ENCODE measurements around the gene RPRD1A. TPM values are rescaled to one million over a fixed set of nuclear protein-coding genes. Genes with fewer than 3 reads are reported as not detected.

Gene RPRD1A
- total and polyA plus RNA-seq, 4 donors: 11.8 to 29.5 (median 16.6) TPM

DNA sequence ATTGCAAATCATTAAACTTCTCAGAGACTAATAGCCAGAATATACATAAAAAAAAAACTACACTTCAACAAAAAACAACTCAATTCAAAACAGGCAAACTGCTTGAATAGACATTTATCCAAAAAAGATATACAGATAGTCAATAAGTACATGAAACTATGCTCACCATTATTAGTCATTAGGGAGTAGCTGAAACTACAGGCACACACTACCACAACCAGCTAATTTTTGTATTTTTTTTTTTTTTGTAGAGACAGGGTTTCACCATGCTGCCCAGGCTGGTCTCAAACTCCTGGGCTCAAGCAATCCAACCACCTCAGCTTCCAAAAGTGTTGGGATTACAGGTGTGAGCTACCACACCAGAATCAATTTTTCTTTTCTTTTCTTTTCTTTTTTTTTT lies 16.9 kb downstream of the RPRD1A start (continued):
- TF ChIP-seq, protein P1, sequence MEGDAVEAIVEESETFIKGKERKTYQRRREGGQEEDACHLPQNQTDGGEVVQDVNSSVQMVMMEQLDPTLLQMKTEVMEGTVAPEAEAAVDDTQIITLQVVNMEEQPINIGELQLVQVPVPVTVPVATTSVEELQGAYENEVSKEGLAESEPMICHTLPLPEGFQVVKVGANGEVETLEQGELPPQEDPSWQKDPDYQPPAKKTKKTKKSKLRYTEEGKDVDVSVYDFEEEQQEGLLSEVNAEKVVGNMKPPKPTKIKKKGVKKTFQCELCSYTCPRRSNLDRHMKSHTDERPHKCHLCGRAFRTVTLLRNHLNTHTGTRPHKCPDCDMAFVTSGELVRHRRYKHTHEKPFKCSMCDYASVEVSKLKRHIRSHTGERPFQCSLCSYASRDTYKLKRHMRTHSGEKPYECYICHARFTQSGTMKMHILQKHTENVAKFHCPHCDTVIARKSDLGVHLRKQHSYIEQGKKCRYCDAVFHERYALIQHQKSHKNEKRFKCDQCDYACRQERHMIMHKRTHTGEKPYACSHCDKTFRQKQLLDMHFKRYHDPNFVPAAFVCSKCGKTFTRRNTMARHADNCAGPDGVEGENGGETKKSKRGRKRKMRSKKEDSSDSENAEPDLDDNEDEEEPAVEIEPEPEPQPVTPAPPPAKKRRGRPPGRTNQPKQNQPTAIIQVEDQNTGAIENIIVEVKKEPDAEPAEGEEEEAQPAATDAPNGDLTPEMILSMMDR (IDR thresholded peaks at IDR 0.05; ENCODE audit: low read depth, low read length, missing input control): no peak
- no peak for TF ChIP-seq SP1 (IDR thresholded peaks at IDR 0.05)
- no peak for TF ChIP-seq TAF1 (conservative IDR thresholded peaks at IDR 0.05)
- TF ChIP-seq HNF4A (conservative IDR thresholded peaks at IDR 0.05): no peak

DNA sequence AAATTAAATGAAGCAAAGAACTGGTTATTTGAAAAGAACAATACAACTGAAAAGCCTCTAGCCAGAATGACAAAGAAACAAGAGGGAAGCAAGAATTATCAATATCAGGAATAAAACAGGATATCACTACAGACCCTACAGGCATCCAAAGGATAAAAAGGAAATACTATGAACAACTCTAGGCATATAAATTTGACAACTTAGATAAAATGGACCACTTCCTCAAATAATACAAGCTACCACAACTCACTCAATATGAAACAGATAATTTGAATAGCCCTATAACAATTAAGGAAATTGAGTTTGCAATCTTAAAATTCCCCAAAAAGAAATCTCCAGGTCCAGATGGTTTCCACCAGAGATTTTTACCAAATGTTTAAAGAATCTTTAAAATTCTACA lies 19.8 kb downstream of the RPRD1A start:
- H3K36me3 ChIP-seq (ENCODE audit: control insufficient read depth in 4 of 4, insufficient read depth in 3 of 4, low read depth in 1 of 4, low read length in 3 of 4): peaks cover 0 to 2% (median 0%) of the 10 kb centered on the region in 4 donors
- DNase-seq (ENCODE audit: low spot score): no peak
- peaks cover 0 to 2% (median 0%) of the 10 kb centered on the region in 4 donors for H3K4me1 ChIP-seq (ENCODE audit: control insufficient read depth in 4 of 4, insufficient read depth in 4 of 4, low read length in 3 of 4)
- H3K27ac ChIP-seq (ENCODE audit: low read depth in 1 of 2, low read length in 2 of 2): no peak overlapping the region
- H3K9ac ChIP-seq (ENCODE audit: low read depth in 1 of 2, low read length in 2 of 2): no peak overlapping the region
- no peak for TF ChIP-seq RXRA (IDR thresholded peaks at IDR 0.05)
- TF ChIP-seq, protein P2, sequence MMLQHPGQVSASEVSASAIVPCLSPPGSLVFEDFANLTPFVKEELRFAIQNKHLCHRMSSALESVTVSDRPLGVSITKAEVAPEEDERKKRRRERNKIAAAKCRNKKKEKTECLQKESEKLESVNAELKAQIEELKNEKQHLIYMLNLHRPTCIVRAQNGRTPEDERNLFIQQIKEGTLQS (IDR thresholded peaks at IDR 0.05): no peak
- no peak for TF ChIP-seq EGR1 (IDR thresholded peaks at IDR 0.05; ENCODE audit: low read depth in 2 of 2)
- no peak for TF ChIP-seq HNF4G (IDR thresholded peaks at IDR 0.05)
- TF ChIP-seq, protein P3, sequence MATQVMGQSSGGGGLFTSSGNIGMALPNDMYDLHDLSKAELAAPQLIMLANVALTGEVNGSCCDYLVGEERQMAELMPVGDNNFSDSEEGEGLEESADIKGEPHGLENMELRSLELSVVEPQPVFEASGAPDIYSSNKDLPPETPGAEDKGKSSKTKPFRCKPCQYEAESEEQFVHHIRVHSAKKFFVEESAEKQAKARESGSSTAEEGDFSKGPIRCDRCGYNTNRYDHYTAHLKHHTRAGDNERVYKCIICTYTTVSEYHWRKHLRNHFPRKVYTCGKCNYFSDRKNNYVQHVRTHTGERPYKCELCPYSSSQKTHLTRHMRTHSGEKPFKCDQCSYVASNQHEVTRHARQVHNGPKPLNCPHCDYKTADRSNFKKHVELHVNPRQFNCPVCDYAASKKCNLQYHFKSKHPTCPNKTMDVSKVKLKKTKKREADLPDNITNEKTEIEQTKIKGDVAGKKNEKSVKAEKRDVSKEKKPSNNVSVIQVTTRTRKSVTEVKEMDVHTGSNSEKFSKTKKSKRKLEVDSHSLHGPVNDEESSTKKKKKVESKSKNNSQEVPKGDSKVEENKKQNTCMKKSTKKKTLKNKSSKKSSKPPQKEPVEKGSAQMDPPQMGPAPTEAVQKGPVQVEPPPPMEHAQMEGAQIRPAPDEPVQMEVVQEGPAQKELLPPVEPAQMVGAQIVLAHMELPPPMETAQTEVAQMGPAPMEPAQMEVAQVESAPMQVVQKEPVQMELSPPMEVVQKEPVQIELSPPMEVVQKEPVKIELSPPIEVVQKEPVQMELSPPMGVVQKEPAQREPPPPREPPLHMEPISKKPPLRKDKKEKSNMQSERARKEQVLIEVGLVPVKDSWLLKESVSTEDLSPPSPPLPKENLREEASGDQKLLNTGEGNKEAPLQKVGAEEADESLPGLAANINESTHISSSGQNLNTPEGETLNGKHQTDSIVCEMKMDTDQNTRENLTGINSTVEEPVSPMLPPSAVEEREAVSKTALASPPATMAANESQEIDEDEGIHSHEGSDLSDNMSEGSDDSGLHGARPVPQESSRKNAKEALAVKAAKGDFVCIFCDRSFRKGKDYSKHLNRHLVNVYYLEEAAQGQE (IDR thresholded peaks at IDR 0.05): no peak
- TF ChIP-seq RAD21 (IDR thresholded peaks at IDR 0.05): no peak
- TF ChIP-seq, protein P4, sequence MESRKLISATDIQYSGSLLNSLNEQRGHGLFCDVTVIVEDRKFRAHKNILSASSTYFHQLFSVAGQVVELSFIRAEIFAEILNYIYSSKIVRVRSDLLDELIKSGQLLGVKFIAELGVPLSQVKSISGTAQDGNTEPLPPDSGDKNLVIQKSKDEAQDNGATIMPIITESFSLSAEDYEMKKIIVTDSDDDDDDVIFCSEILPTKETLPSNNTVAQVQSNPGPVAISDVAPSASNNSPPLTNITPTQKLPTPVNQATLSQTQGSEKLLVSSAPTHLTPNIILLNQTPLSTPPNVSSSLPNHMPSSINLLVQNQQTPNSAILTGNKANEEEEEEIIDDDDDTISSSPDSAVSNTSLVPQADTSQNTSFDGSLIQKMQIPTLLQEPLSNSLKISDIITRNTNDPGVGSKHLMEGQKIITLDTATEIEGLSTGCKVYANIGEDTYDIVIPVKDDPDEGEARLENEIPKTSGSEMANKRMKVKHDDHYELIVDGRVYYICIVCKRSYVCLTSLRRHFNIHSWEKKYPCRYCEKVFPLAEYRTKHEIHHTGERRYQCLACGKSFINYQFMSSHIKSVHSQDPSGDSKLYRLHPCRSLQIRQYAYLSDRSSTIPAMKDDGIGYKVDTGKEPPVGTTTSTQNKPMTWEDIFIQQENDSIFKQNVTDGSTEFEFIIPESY (IDR thresholded peaks at IDR 0.05): no peak
- no peak for TF ChIP-seq SP1 (IDR thresholded peaks at IDR 0.05)
- TF ChIP-seq, protein P5, sequence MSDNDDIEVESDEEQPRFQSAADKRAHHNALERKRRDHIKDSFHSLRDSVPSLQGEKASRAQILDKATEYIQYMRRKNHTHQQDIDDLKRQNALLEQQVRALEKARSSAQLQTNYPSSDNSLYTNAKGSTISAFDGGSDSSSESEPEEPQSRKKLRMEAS (IDR thresholded peaks at IDR 0.05): no peak
- TF ChIP-seq TAF1 (conservative IDR thresholded peaks at IDR 0.05): no peak
- TF ChIP-seq FOXA2 (IDR thresholded peaks at IDR 0.05): no peak
- H3K27me3 ChIP-seq (ENCODE audit: control insufficient read depth in 4 of 4, insufficient read depth in 4 of 4, low read length in 3 of 4): no peaks in the 10 kb centered on the region
- peaks cover 0 to 4% (median 0%) of the 10 kb centered on the region in 4 donors for H3K9me3 ChIP-seq (ENCODE audit: control insufficient read depth in 4 of 4, low read length in 3 of 4)
- H3K4me3 ChIP-seq (ENCODE audit: low read depth in 1 of 3, low read length in 3 of 3): no peak overlapping the region

DNA sequence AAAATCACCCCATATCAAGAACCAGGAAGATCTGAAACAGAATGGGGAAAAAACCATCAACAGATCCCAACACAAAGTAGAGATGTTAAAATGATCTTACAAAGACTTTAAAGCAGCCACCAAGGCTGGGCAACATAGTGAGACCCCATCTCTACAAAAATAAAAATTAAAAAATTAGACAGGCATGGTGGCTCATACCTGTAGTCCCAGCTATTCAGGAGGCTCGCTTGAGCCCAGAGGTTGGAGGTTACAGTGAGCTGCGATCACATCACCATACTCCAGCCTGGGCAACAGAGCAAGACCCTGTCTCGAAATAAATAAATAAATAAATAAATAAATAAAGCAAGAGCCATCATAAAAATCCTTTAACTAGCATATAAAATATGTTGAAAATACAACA lies 20.5 kb downstream of the RPRD1A start:
- no peak for DNase-seq (ENCODE audit: low spot score)
- H3K9me3 ChIP-seq (ENCODE audit: control insufficient read depth in 4 of 4, low read length in 3 of 4): peaks cover 0 to 4% (median 0%) of the 10 kb centered on the region in 4 donors
- WGBS: over 99% methylated on average over 3 of the region's 3 CpGs
- no peak overlapping the region for H3K9ac ChIP-seq (ENCODE audit: low read depth in 1 of 2, low read length in 2 of 2)
- H3K4me3 ChIP-seq (ENCODE audit: low read depth in 1 of 3, low read length in 3 of 3): no peak overlapping the region
- H3K27ac ChIP-seq (ENCODE audit: low read depth in 1 of 2, low read length in 2 of 2): no peak overlapping the region
- H3K4me1 ChIP-seq (ENCODE audit: control insufficient read depth in 4 of 4, insufficient read depth in 4 of 4, low read length in 3 of 4): peaks cover 0 to 2% (median 0%) of the 10 kb centered on the region in 4 donors
- no peaks in the 10 kb centered on the region for H3K27me3 ChIP-seq (ENCODE audit: control insufficient read depth in 4 of 4, insufficient read depth in 4 of 4, low read length in 3 of 4)
- no peaks in the 10 kb centered on the region for H3K36me3 ChIP-seq (ENCODE audit: control insufficient read depth in 4 of 4, insufficient read depth in 3 of 4, low read depth in 1 of 4, low read length in 3 of 4)
- no peak for TF ChIP-seq FOXA2 (IDR thresholded peaks at IDR 0.05)
- TF ChIP-seq, protein P4 (IDR thresholded peaks at IDR 0.05): no peak
- no peak for TF ChIP-seq FOXA1 (IDR thresholded peaks at IDR 0.05)
- no peak for TF ChIP-seq NR2F2 (IDR thresholded peaks at IDR 0.05)
- TF ChIP-seq EGR1 (IDR thresholded peaks at IDR 0.05; ENCODE audit: low read depth in 2 of 2): no peak
- no peak for TF ChIP-seq HNF4G (IDR thresholded peaks at IDR 0.05)
- TF ChIP-seq HNF4A (conservative IDR thresholded peaks at IDR 0.05): no peak
- TF ChIP-seq YY1 (IDR thresholded peaks at IDR 0.05): no peak
- TF ChIP-seq, protein P2 (IDR thresholded peaks at IDR 0.05): no peak
- TF ChIP-seq RAD21 (IDR thresholded peaks at IDR 0.05): no peak
- no peak for TF ChIP-seq TAF1 (conservative IDR thresholded peaks at IDR 0.05)
- no peak for TF ChIP-seq RXRA (IDR thresholded peaks at IDR 0.05)
- TF ChIP-seq JUND (IDR thresholded peaks at IDR 0.05): no peak
- no peak for TF ChIP-seq SP1 (IDR thresholded peaks at IDR 0.05)
- TF ChIP-seq, protein P5 (IDR thresholded peaks at IDR 0.05): no peak
- TF ChIP-seq GABPA (IDR thresholded peaks at IDR 0.05 in 1 of 2, conservative IDR thresholded peaks at IDR 0.05 in 1 of 2): no peak

Measured in liver (tissue), 9 donors.